Tibial nerve (tissue), 4 donors: ENCODE results near the gene TFB1M. TPM values are rescaled to one million over a fixed set of nuclear protein-coding genes. Genes with fewer than 3 reads are reported as not detected.

Source experiments
- DNase-seq, 2 donors: peaks; one replicate each; pipeline ENCODE4 v3.0.0-alpha.2; 2019; ENCODE audit warnings: low spot score in 2 of 2
- H3K27ac ChIP-seq, 4 donors: fragments of 200-600 bp; sonication (generic) in 3 of 4; one replicate each; pipeline ENCODE4 v1.5.1; 2017 to 2019; ENCODE audit warnings: mild to moderate bottlenecking in 1 of 4
- H3K27me3 ChIP-seq, 2 donors: fragments of 200-600 bp; sonication (generic) in 1 of 2; one replicate each; pipeline versions ENCODE4 v1.5.1 to v1.6.0; 2017 to 2019
- H3K36me3 ChIP-seq, 3 donors: fragments of 200-600 bp; sonication (generic); one replicate each; pipeline ENCODE4 v1.5.1; 2018 to 2019
- H3K4me1 ChIP-seq, 4 donors: fragments of 200-600 bp; sonication (generic) in 3 of 4; one replicate each; pipeline ENCODE4 v1.5.1; 2017 to 2019
- H3K4me3 ChIP-seq, 4 donors: fragments of 200-600 bp; sonication (generic) in 3 of 4; one replicate each; pipeline ENCODE4 v1.5.1; 2017 to 2019; ENCODE audit warnings: mild to moderate bottlenecking in 1 of 4, moderate library complexity in 1 of 4
- H3K9me3 ChIP-seq, 4 donors: fragments of 200-600 bp; sonication (generic) in 3 of 4; one replicate each; pipeline ENCODE4 v1.5.1; 2017 to 2019
- EP300 ChIP-seq, 2 donors: sonication (generic); formaldehyde crosslinking; IDR thresholded peaks; one replicate each; pipeline ENCODE4 v1.6.1; 2017; ENCODE audit warnings: antibody characterized with exemption in 2 of 2, mild to moderate bottlenecking in 1 of 2
- POLR2A ChIP-seq, 2 donors: fragments of 450-650 bp; IDR thresholded peaks; one replicate each; pipeline ENCODE4 v1.6.1; 2017; ENCODE audit warnings: antibody characterized with exemption in 2 of 2, mild to moderate bottlenecking in 2 of 2, moderate library complexity in 2 of 2
- WGBS, 2 donors: methylation state at CpG; one replicate each; pipeline ENCODE4 v1.1.5; 2018; 5-methylcytosine and 5-hydroxymethylcytosine counted together
- total RNA-seq, 4 donors: library from RNA; depleted of rRNA; stranded (reverse); fragments of >200 nt; gene quantifications; one replicate each; pipeline ENCODE4 v1.1.0, GENCODE V29; 2016
- TF ChIP-seq, protein P1 (sequence below), 5 experiments: fragments of 200-600 bp in 3 of 5; fragments of 450-650 bp in 2 of 5; sonication (generic) in 3 of 5; IDR thresholded peaks; one replicate each; pipeline ENCODE4 v1.5.1; 2016 to 2019; ENCODE audit warnings: antibody characterized with exemption in 5 of 5, mild to moderate bottlenecking in 3 of 5, moderate library complexity in 2 of 5

The TFB1M gene
- total RNA-seq, 4 donors from 2014 or later, result 21.4 to 52.7 (median 22.1) TPM

DNA sequence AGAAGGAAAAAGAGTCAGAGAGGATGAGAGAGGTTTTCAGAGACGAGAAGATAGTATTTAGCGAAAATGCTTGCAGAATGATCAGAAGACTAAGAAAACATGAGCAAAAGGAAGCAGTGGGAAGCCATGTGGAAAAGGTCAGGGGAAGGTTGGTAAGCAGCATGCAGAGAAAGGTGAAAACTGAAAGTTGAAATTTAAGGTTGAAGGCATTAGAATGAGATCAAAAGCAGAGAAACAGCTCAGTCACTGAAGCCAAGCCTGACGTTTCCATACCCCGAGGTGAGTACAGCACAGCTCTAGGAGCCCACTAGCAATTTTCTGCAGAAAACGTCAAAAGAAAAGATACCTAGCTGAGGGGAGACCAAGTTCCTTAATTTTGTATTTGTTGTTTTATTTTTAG, 19.1 kb upstream of the TFB1M start:
- DNase-seq, result no peak
- TF ChIP-seq EP300 (IDR thresholded peaks at IDR 0.05), result no peak
- TF ChIP-seq POLR2A (IDR thresholded peaks at IDR 0.05), result no peak
- Histone ChIP-seq H3K4me1 (no peaks in the 10 kb centered on the region), H3K27ac (no peak overlapping the region), H3K36me3 (no peaks in the 10 kb centered on the region), H3K4me3 (no peak overlapping the region), H3K9me3 (peaks cover 0 to 3% (median 0%) of the 10 kb centered on the region in 4 donors), H3K27me3 (no peaks in the 10 kb centered on the region)
- WGBS, 2 donors, result 58 to 61% methylated on average over 5 of the region's 5 CpGs

DNA sequence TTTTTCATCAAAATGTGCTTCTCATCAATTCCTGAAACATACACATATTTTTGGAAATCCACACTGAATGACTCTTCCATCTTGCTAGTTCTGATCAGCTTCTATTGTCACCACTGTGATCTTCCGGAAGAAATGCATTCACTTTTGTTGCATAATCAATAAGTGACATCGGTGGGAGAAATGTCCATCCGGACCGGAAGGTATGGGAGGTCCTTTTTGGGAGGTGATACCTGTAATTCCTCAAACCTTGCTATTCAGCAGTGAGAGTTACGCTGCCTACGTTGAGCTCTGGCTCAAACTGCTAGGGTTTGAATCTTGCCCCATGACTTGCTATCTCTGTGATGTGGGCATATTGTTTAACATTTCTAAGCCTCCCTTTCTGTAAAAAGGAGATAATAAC, 16.6 kb upstream of the TFB1M start:
- H3K27ac ChIP-seq, result no peak overlapping the region
- WGBS, 2 donors, result 92% methylated on average over 6 of the region's 6 CpGs
- no peaks in the 10 kb centered on the region for H3K9me3 ChIP-seq
- no peak for TF ChIP-seq POLR2A (IDR thresholded peaks at IDR 0.05)
- TF ChIP-seq, protein P1, sequence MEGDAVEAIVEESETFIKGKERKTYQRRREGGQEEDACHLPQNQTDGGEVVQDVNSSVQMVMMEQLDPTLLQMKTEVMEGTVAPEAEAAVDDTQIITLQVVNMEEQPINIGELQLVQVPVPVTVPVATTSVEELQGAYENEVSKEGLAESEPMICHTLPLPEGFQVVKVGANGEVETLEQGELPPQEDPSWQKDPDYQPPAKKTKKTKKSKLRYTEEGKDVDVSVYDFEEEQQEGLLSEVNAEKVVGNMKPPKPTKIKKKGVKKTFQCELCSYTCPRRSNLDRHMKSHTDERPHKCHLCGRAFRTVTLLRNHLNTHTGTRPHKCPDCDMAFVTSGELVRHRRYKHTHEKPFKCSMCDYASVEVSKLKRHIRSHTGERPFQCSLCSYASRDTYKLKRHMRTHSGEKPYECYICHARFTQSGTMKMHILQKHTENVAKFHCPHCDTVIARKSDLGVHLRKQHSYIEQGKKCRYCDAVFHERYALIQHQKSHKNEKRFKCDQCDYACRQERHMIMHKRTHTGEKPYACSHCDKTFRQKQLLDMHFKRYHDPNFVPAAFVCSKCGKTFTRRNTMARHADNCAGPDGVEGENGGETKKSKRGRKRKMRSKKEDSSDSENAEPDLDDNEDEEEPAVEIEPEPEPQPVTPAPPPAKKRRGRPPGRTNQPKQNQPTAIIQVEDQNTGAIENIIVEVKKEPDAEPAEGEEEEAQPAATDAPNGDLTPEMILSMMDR (IDR thresholded peaks at IDR 0.05), result no peak
- no peak for TF ChIP-seq EP300 (IDR thresholded peaks at IDR 0.05)
- H3K27me3 ChIP-seq, result no peaks in the 10 kb centered on the region
- H3K4me1 ChIP-seq, result peaks cover 0 to 4% (median 0%) of the 10 kb centered on the region in 4 donors
- H3K4me3 ChIP-seq, result no peak overlapping the region
- H3K36me3 ChIP-seq, result no peaks in the 10 kb centered on the region
- no peak for DNase-seq

DNA sequence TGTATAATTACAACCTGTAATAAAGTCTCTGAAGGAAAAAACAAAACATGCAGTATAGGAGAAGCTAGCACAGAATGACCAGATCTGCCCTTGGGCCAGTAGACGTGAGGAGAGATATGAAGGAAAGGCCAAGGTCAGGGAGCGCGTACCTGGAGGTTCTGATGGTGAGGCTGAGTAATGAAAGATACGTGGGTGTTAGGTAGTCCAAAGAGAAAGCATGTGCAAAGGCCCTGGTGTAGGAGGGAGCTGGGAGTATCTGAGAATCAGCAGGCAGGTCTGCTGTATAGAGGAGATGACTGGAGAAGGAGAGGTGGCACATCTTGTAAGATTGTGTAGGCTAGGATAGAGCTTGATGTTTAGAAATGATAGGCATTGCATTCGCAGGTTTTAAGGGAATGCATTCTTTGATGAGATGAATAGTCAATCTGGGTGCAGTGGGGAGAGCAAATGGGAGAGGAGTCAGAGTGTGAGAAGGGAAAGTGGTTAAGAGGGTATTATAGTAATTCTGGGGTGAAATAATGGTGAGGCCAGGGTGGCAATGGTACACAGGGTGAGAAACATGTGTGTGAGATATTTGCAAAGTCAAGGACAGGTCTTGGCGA, 15.9 kb upstream of the TFB1M start:
- H3K4me3 ChIP-seq, result no peak overlapping the region
- H3K4me1 ChIP-seq, result peaks cover 0 to 4% (median 0%) of the 10 kb centered on the region in 4 donors
- H3K9me3 ChIP-seq, result no peaks in the 10 kb centered on the region
- H3K36me3 ChIP-seq, result no peaks in the 10 kb centered on the region
- H3K27ac ChIP-seq, result no peak overlapping the region
- WGBS, 2 donors, result 92 to 96% methylated on average over 6 of the region's 6 CpGs
- H3K27me3 ChIP-seq, result no peaks in the 10 kb centered on the region
- DNase-seq, result no peak
- TF ChIP-seq, protein P1 (IDR thresholded peaks at IDR 0.05), result no peak
- TF ChIP-seq POLR2A (IDR thresholded peaks at IDR 0.05), result no peak
- no peak for TF ChIP-seq EP300 (IDR thresholded peaks at IDR 0.05)

DNA sequence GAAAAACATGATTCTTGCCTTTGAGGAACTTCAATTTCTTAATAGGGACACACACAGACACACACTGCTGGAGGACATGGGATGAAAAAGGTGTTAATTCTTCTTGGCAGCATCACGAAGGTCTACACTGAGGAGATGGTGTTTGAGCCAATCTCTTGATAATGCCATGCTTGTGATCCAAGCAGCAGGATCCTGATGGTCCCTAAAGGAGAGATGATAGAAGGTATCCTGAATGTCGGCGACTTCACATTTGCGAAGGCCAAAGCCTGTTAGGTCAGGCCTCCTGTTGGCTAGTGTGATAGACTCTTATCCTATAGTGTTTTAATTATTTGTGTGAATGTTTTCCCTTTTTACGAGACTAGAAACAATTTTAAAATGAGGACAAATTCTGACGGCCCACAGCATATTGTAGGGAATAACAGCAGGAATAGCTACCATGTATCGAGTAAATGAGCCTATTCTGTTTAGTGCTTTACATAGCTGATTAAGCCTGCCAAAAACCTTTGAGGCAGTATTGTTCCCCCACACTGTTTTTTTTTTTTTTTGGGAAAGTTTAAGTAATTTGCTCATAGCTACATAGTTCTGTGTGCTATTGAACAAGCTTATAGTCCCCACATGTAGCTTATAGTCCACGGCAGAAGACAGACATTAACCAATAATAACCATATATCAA, 15.3 kb upstream of the TFB1M start:
- no peak overlapping the region for H3K27ac ChIP-seq
- H3K4me3 ChIP-seq, result no peak overlapping the region
- no peaks in the 10 kb centered on the region for H3K9me3 ChIP-seq
- 82 to 89% methylated on average over 8 of the region's 8 CpGs for WGBS, 2 donors
- H3K27me3 ChIP-seq, result no peaks in the 10 kb centered on the region
- TF ChIP-seq POLR2A (IDR thresholded peaks at IDR 0.05) (no peak), EP300 (IDR thresholded peaks at IDR 0.05) (no peak)
- TF ChIP-seq, protein P1 (IDR thresholded peaks at IDR 0.05), result no peak
- H3K36me3 ChIP-seq, result no peaks in the 10 kb centered on the region
- DNase-seq, result no peak
- peaks cover 0 to 4% (median 0%) of the 10 kb centered on the region in 4 donors for H3K4me1 ChIP-seq

DNA sequence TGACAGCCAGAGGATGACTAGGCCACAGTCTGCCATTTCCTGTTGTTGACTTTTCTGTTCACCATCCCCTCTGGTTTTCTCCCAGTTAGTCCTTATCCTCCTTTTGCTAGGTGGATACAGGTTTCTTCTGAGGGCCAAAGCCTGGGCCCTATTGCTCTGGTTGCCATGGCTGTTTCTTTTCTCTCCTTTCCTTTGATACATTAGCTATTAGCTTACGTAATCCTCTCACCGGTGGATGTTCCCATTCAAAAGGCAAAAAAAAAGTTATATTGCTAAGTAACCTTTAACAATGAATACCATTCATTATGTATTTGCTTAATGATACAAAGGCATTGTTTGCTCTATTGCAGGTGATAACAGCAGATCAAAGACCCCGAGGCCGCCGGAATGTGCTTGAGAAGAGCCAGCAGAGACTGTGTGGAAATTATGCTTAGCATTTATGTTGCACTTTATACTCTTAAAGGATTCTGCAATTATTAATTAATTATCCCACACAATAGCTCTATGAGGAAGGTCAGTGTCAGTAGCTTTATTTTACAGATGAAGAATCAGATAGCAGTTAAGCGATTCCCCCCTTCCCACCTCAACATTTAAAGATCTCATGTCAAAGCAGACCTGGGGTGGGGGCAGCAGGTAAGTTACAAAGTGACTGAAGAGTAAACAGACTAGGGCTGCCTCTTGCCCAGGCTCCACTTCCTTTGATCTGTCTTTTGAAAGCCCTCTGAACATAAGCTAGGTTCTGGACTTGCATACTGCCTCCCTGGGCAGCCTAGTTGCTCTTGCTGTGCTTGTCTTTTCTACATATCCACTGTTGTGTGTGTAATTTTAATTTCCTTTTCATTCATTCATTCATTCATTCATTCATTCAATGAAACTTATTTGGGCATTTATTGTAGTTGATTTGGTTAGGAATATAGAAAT, 14.5 kb upstream of the TFB1M start:
- DNase-seq, result no peak
- no peaks in the 10 kb centered on the region for H3K27me3 ChIP-seq
- no peak overlapping the region for H3K4me3 ChIP-seq
- TF ChIP-seq, protein P1 (IDR thresholded peaks at IDR 0.05), result no peak
- TF ChIP-seq EP300 (IDR thresholded peaks at IDR 0.05) (no peak), POLR2A (IDR thresholded peaks at IDR 0.05) (no peak)
- H3K27ac ChIP-seq, result no peak overlapping the region
- no peaks in the 10 kb centered on the region for H3K9me3 ChIP-seq
- 79% methylated on average over 6 of the region's 6 CpGs for WGBS, 2 donors
- H3K4me1 ChIP-seq, result peaks cover 0 to 4% (median 0%) of the 10 kb centered on the region in 4 donors
- no peaks in the 10 kb centered on the region for H3K36me3 ChIP-seq
